ENCODE results near the gene ZNF865.

Gene ZNF865

DNA sequence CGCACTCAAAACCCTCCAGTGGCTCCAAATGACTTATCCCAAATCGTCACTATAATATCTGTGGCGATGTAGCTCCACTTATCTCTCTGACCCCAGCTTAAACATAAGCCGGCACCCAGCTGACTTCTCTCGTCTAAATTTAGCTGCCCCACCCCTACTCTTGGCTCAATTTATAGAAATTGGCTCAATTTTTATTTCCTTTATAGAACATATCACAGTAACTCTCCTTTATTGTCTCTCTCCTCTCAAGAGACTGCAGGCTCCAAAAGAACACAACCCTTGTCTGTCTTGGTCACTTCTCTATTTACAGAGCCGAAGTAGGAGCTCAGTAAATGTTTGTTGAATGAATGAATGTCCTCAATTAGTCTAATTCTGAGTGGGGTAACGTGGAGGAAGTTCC, 18.1 kb downstream of the ZNF865 start:
- no peak for ATAC-seq
- DNase-seq: no peak

GRCh38 chr19:55624109-55625003, 18.9 kb downstream of the ZNF865 start, which contains the start of gene ZNF784:
ZNF784 (minus strand) TSS chr19:55624566; CDS start chr19:55624561, 5 bp downstream.
- ATAC-seq: peak; percentile 67
- DNase-seq: peak; percentile 97

- DNase-seq (no peak), ATAC-seq (no peak)
Measured at GRCh38 chr19:55625004-55625326, 19.5 kb downstream of the ZNF865 start.

DNA sequence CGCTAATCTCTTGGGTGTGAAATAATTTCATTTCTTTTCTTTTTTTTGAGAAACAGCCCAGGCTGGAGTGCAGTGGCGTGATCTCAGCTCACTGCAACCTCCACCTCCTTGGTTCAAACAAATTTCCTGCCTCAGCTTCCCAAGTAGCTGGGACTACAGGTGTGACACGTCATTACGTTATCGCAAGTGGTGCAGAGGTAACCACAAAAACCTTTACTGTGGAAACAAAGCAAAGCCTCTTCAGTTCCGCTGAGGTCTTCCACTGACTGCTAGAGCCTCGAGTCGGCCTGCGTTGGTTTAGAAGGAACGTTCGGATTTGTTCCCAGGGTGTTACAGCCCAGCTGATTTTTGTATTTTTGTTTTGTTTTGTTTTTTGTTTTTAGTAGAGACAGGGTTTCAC, 20.9 kb downstream of the ZNF865 start:
- no peak for DNase-seq
- ATAC-seq: peak; percentile 60

DNA sequence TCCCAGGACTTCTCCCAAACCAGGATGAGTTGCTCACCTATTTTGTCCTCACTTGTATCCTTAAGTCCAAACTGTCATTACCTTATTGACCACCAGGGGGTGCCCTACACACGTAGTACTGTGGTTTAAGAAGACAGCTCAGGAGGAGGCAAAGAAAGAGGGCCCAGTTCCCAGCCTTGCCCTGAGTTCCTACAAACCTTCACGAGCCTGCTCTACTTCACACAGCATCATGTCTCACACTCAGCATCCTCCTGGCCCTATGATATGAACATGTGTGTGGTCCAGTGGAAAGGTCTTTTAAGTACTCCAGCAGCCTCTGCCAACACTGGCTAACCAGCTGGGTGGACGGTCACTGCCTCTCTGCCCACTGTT, 27.0 kb downstream of the ZNF865 start:
- peak; percentile 58 for ATAC-seq
- peak; percentile 92 for DNase-seq

GRCh38 chr19:55633861-55634260, 28.4 kb downstream of the ZNF865 start:
- ATAC-seq (no peak), DNase-seq (no peak)

- ATAC-seq (no peak), DNase-seq (no peak)
Measured at GRCh38 chr19:55635334-55635717, 29.9 kb downstream of the ZNF865 start.

GRCh38 chr19:55635856-55636440, 30.5 kb downstream of the ZNF865 start:
- ATAC-seq: no peak

GRCh38 chr19:55636723-55637122, 31.3 kb downstream of the ZNF865 start:
- no peak for DNase-seq
- ATAC-seq: no peak

More at GRCh38 chr19:55635856-55636440, 30.5 kb downstream of the ZNF865 start:
- DNase-seq: no peak

DNA sequence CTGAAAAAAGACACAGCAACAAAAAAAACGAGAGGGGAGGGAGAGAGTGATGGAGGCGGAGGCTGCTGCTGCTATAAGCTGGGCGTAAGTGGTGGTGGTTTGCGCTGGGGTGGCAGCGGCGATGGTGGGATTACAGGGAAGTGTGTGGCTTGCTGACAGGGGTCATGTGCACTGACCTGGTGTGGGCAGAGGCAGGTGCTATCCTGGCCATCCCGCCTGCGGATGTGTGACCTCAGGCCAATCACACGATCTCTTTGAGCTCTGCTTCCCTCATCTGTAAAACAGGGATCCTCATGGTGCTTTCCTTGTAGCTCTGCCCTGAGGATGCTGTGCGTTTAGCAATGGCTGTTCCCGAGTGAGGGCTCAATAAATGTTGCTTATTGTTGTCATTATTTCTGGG, 32.1 kb downstream of the ZNF865 start:
- no peak for ATAC-seq
- no peak for DNase-seq

DNA sequence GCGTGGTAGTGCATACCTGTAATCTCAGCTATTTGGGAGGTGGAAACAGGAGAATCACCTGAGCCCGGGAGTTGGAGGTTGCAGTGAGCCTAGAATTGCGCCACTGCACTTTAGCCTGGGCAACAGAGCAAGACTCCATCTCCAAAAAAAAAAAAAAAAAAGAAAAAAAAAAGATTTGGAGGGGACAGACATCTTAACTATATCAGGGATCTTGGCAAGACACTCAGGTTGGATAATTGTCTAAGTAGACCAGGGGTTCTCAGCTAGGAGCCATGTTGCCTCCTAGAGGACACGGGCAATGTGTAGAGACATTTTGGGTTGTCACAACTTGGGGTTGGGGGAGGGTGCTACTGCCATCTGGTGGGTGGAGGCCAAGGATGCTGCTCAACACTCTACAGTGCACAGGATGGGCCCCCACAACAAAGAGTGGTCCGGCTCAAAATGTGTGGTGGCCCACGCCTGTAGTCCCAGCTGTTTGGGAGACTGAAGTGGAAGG, 33.5 kb downstream of the ZNF865 start:
- no peak for ATAC-seq
- DNase-seq: peak; percentile 76

GRCh38 chr19:55640043-55640576, 34.7 kb downstream of the ZNF865 start:
- ATAC-seq: peak; percentile 11
- peak; percentile 78 for DNase-seq

GRCh38 chr19:55640577-55641425, 35.4 kb downstream of the ZNF865 start, which contains the start of gene ZNF580:
ZNF580 (plus strand) TSS chr19:55641002; CDS start chr19:55642509, 1,507 bp downstream.
- DNase-seq (peak; percentile 79), ATAC-seq (peak; percentile 38)

DNA sequence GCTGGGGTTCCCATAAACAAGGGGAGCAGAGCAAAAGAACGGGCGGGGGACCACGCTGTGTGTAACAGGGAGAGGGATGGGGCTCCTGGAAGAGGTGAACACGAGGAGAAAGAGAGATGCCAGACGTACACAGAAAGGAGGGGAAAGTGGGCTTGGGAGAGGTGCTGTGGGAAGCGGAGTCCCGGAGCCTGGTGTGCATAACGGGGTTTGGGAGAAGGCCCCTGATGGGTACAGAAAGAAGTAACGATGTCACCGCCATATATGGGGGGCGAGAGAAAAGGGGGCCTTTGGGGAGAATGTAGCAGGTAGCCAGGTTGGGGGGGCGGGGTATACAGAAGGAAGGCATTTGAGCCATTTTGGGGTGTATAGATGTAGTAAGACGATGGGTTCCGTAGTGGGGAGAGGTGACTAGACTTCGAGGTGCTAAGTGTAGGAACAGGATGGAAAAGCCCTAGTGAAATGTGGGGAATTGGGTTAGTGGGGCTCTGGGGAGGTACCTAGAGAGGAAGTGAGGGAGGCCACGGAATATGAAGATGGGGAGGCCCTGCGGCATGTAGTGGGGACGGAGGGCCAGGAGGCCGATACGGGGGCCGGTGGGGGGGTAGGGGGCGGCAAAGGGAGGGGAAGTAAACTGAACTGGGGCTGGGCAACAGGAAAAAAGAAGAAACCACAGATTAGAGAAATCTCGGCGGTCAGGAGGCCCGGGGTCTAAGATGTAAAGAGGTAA, 36.1 kb downstream of the ZNF865 start:
- DNase-seq (no peak), ATAC-seq (no peak)

- peak; percentile 8 for ATAC-seq
- DNase-seq: peak; percentile 55
Measured at GRCh38 chr19:55642153-55643002, 36.9 kb downstream of the ZNF865 start.

- ATAC-seq: peak; percentile 38
Measured at GRCh38 chr19:55643003-55643886, 37.8 kb downstream of the ZNF865 start, which contains the start of gene ZNF581. ZNF581 (plus strand) TSS chr19:55643649; CDS start chr19:55644572, 923 bp downstream.

DNA sequence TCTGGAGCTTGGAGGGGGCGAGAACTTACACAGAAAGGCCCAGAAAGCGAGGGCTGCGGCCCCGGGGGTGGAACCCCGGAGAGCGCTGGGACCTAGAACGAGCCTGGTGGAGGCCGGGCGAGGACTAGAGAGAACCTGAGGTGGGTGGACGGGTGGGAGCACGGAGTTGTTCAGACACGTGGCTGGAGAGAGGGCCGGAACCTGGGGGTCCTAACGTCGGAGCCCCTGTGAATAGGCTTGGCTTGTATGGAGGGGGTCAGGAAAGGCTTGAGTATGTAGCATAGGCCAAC, 38.4 kb downstream of the ZNF865 start:
- DNase-seq: no peak
- ATAC-seq: no peak

More at GRCh38 chr19:55643003-55643886, 37.8 kb downstream of the ZNF865 start, which contains the start of gene ZNF581:
- DNase-seq: peak; percentile 86

DNA sequence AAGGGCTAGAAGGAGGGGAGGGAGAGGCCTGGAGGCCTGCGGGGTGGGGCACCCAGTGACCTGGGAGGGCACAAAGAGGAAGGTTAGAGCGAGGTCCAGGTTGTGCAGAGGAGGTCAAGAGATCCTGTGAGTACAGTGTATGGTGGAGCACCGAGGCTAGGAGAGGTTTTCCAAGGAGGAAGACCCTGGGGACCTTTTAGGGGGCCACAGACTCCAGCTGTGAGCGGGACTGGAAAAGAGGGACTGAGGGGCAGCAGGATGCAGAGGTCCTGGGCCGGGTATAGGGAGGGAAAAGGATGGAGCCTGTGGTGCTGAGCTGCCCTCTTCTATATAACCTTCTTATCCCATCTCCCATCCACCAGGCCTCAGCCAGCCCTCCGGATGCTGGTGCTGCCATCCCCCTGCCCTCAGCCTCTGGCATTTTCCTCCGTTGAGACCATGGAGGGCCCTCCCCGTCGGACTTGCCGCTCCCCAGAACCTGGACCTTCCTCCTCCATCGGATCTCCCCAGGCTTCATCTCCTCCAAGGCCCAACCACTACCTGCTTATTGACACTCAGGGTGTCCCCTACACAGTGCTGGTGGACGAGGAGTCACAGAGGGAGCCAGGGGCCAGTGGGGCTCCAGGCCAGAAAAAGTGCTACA, 38.9 kb downstream of the ZNF865 start:
- ATAC-seq (no peak), DNase-seq (no peak)

All from stimulated activated naive CD8-positive, alpha-beta T cell treated with anti-CD3 and anti-CD28 coated beads, Interleukin-15, Interleukin-2, amounts not matched to agents 100 U/mL and 50 U/mL, for 24 hours (primary cell).